HEK293 (cell line): ENCODE measurements around the gene SRSF2.

ENCODE experiments used
- ATF2 ChIP-seq: fragments of 450-650 bp; formaldehyde crosslinking; IDR thresholded peaks from 2 replicates; pipeline ENCODE4 v1.5.1; 2016; ENCODE audit warnings: missing biosample characterization, missing genetic modification characterization, low read depth
- INSM2 ChIP-seq: fragments of 450-650 bp; formaldehyde crosslinking; IDR thresholded peaks from 2 replicates; pipeline ENCODE4 v1.5.1; 2016; ENCODE audit warnings: missing biosample characterization, missing genetic modification characterization
- KLF8 ChIP-seq: fragments of 450-650 bp; formaldehyde crosslinking; IDR thresholded peaks from 2 replicates; pipeline ENCODE4 v1.5.1; 2016; ENCODE audit warnings: missing biosample characterization, missing genetic modification characterization
- PRDM2 ChIP-seq: fragments of 450-650 bp; formaldehyde crosslinking; IDR thresholded peaks from 2 replicates; pipeline ENCODE4 v1.5.1; 2016; ENCODE audit warnings: missing biosample characterization, missing genetic modification characterization, borderline replicate concordance
- PRDM4 ChIP-seq: fragments of 450-650 bp; formaldehyde crosslinking; IDR thresholded peaks from 2 replicates; pipeline ENCODE4 v1.5.1; 2017; ENCODE audit warnings: missing biosample characterization, missing genetic modification characterization
- TRIM28 ChIP-seq: IDR thresholded peaks from 2 replicates; pipeline ENCODE4 v1.6.1; 2011; ENCODE audit warnings: low read length, control low read depth, borderline replicate concordance
- ZNF2 ChIP-seq: fragments of 450-650 bp; formaldehyde crosslinking; IDR thresholded peaks from 2 replicates; pipeline ENCODE4 v1.5.1; 2016; ENCODE audit warnings: missing biosample characterization, missing genetic modification characterization
- ZNF214 ChIP-seq: fragments of 450-650 bp; formaldehyde crosslinking; IDR thresholded peaks from 2 replicates; pipeline ENCODE4 v1.5.1; 2017; ENCODE audit warnings: missing biosample characterization, mild to moderate bottlenecking, missing genetic modification characterization, borderline replicate concordance
- ZNF26 ChIP-seq: fragments of 450-650 bp; formaldehyde crosslinking; IDR thresholded peaks from 2 replicates; pipeline ENCODE4 v1.5.1; 2016; ENCODE audit warnings: missing biosample characterization, missing genetic modification characterization
- ZNF366 ChIP-seq: fragments of 450-650 bp; formaldehyde crosslinking; conservative IDR thresholded peaks from 2 replicates; pipeline ENCODE4 v1.5.1; 2016; ENCODE audit warnings: missing biosample characterization, missing genetic modification characterization
- ZNF416 ChIP-seq: fragments of 450-650 bp; formaldehyde crosslinking; IDR thresholded peaks from 2 replicates; pipeline ENCODE4 v1.5.1; 2016; ENCODE audit warnings: missing biosample characterization, missing genetic modification characterization
- ZNF518A ChIP-seq: fragments of 450-650 bp; formaldehyde crosslinking; conservative IDR thresholded peaks from 2 replicates; pipeline ENCODE4 v1.5.1; 2016; ENCODE audit warnings: low read depth, missing biosample characterization, missing genetic modification characterization
- ZNF529 ChIP-seq: fragments of 450-650 bp; formaldehyde crosslinking; IDR thresholded peaks from 2 replicates; pipeline ENCODE4 v1.5.1; 2017; ENCODE audit warnings: missing genetic modification characterization, missing biosample characterization; ENCODE audit not compliant: insufficient replicate concordance
- ZNF549 ChIP-seq: fragments of 450-650 bp; IDR thresholded peaks from 2 replicates; pipeline ENCODE4 v1.5.1; 2018; ENCODE audit warnings: missing biosample characterization, missing genetic modification characterization, mild to moderate bottlenecking, inconsistent platforms, moderate library complexity
- ZNF660 ChIP-seq: fragments of 450-650 bp; IDR thresholded peaks from 2 replicates; pipeline ENCODE4 v1.5.1; 2018; ENCODE audit warnings: missing biosample characterization, mild to moderate bottlenecking, missing genetic modification characterization
- ZNF747 ChIP-seq: fragments of 450-650 bp; formaldehyde crosslinking; IDR thresholded peaks from 2 replicates; pipeline ENCODE4 v1.5.1; 2016; ENCODE audit warnings: missing biosample characterization, missing genetic modification characterization
- ZNF791 ChIP-seq: fragments of 450-650 bp; formaldehyde crosslinking; IDR thresholded peaks from 2 replicates; pipeline ENCODE4 v1.5.1; 2016; ENCODE audit warnings: missing biosample characterization, missing genetic modification characterization
- ZSCAN4 ChIP-seq: fragments of 450-650 bp; formaldehyde crosslinking; IDR thresholded peaks from 2 replicates; pipeline ENCODE4 v1.5.1; 2017; ENCODE audit warnings: missing biosample characterization, missing genetic modification characterization

SRSF2 gene

GRCh38 chr17:76725580-76726230 lies 11.4 kb downstream of the SRSF2 start (continued):
- TF ChIP-seq ZNF518A (tag by site-specific recombination) (no peak), ZNF416 (tag by site-specific recombination) (no peak), ZNF791 (tag by site-specific recombination) (no peak), TRIM28 (no peak), ZNF26 (tag by site-specific recombination) (no peak), ZSCAN4 (tag by site-specific recombination) (no peak), ZNF660 (tag by site-specific recombination) (no peak), INSM2 (no peak), ATF2 (tag by site-specific recombination) (no peak), ZNF529 (tag by site-specific recombination) (no peak), ZNF366 (no peak), ZNF549 (tag by site-specific recombination) (no peak), ZNF214 (tag by site-specific recombination) (no peak), PRDM4 (tag by site-specific recombination) (no peak), ZNF747 (no peak), PRDM2 (tag by site-specific recombination) (no peak), ZNF2 (tag by site-specific recombination) (no peak), KLF8 (no peak)
